Liver (tissue), 9 donors: ENCODE measurements around the gene MAP3K12. TPM values are rescaled to one million over a fixed set of nuclear protein-coding genes. Genes with fewer than 3 reads are reported as not detected.
A peak's percentile ranks its signal among the peaks of the same experiment; 100 is the strongest.

Experiments used
- DNase-seq: peaks from one replicate; pipeline ENCODE4 v3.0.0-alpha.2; 2017; ENCODE audit warnings: low spot score
- H3K27ac ChIP-seq, 2 donors: one replicate each; pipeline ENCODE4 v1.7.0; 2013; ENCODE audit warnings: inconsistent platforms in 2 of 2, low read length in 2 of 2, control low read depth in 1 of 2, low read depth in 1 of 2, mild to moderate bottlenecking in 1 of 2
- H3K27me3 ChIP-seq, 4 donors: one replicate each; pipeline versions ENCODE4 v1.6.1 to v1.7.0; 2013; ENCODE audit warnings: low read length in 3 of 4, inconsistent platforms in 1 of 4, mild to moderate bottlenecking in 1 of 4, moderate library complexity in 1 of 4; ENCODE audit not compliant: control insufficient read depth in 4 of 4, insufficient read depth in 4 of 4
- H3K36me3 ChIP-seq, 4 donors: one replicate each; pipeline versions ENCODE4 v1.6.1 to v1.7.0; 2013; ENCODE audit warnings: low read length in 3 of 4, mild to moderate bottlenecking in 3 of 4, low read depth in 1 of 4, moderate library complexity in 1 of 4; ENCODE audit not compliant: control insufficient read depth in 4 of 4, insufficient read depth in 3 of 4
- H3K4me1 ChIP-seq, 4 donors: one replicate each; pipeline versions ENCODE4 v1.6.1 to v1.7.0; 2013; ENCODE audit warnings: low read length in 3 of 4, mild to moderate bottlenecking in 3 of 4, moderate library complexity in 1 of 4; ENCODE audit not compliant: control insufficient read depth in 4 of 4, insufficient read depth in 4 of 4
- H3K4me3 ChIP-seq, 3 donors: one replicate each; pipeline versions ENCODE4 v1.6.1 to v1.7.0; 2013; ENCODE audit warnings: low read length in 3 of 3, control low read depth in 1 of 3, low read depth in 1 of 3, mild to moderate bottlenecking in 1 of 3
- H3K9ac ChIP-seq, 2 donors: one replicate each; pipeline ENCODE4 v1.7.0; 2013; ENCODE audit warnings: low read length in 2 of 2, mild to moderate bottlenecking in 2 of 2, moderate library complexity in 2 of 2, control low read depth in 1 of 2, low read depth in 1 of 2
- H3K9me3 ChIP-seq, 4 donors: one replicate each; pipeline versions ENCODE4 v1.6.1 to v1.7.0; 2013; ENCODE audit warnings: low read length in 3 of 4; ENCODE audit not compliant: control insufficient read depth in 4 of 4
- EGR1 ChIP-seq, 2 donors: IDR thresholded peaks; 2 replicates each; pipeline ENCODE4 v1.6.1; 2016 to 2018; ENCODE audit warnings: antibody characterized with exemption in 2 of 2, low read depth in 2 of 2
- FOXA1 ChIP-seq: IDR thresholded peaks from 2 replicates; pipeline ENCODE4 v1.6.1; 2016; ENCODE audit warnings: antibody characterized with exemption
- FOXA2 ChIP-seq: IDR thresholded peaks from 2 replicates; pipeline ENCODE4 v1.6.1; 2016; ENCODE audit warnings: antibody characterized with exemption
- GABPA ChIP-seq, 2 donors: IDR thresholded peaks in 1 of 2; conservative IDR thresholded peaks in 1 of 2; 2 replicates each; pipeline ENCODE4 v1.6.1; 2016; ENCODE audit warnings: antibody characterized with exemption in 2 of 2, mild to moderate bottlenecking in 1 of 2, moderate library complexity in 1 of 2
- HNF4A ChIP-seq, 2 donors: conservative IDR thresholded peaks; 2 replicates each; pipeline ENCODE4 v1.6.1; 2016; ENCODE audit warnings: antibody characterized with exemption in 2 of 2, mild to moderate bottlenecking in 2 of 2
- HNF4G ChIP-seq: IDR thresholded peaks from 2 replicates; pipeline ENCODE4 v1.6.1; 2016; ENCODE audit warnings: antibody characterized with exemption
- JUND ChIP-seq, 2 donors: IDR thresholded peaks; 2 replicates each; pipeline ENCODE4 v1.6.1; 2016; ENCODE audit warnings: antibody characterized with exemption in 2 of 2
- NR2F2 ChIP-seq: IDR thresholded peaks from 2 replicates; pipeline ENCODE4 v1.6.1; 2016; ENCODE audit warnings: antibody characterized with exemption
- RAD21 ChIP-seq, 2 donors: IDR thresholded peaks; 2 replicates each; pipeline ENCODE4 v1.6.1; 2016; ENCODE audit warnings: antibody characterized with exemption in 2 of 2, mild to moderate bottlenecking in 2 of 2
- RXRA ChIP-seq, 2 donors: IDR thresholded peaks; 2 replicates each; pipeline ENCODE4 v1.6.1; 2017 to 2018; ENCODE audit warnings: antibody characterized with exemption in 2 of 2, mild to moderate bottlenecking in 1 of 2
- SP1 ChIP-seq: IDR thresholded peaks from 2 replicates; pipeline ENCODE4 v1.6.1; 2018; ENCODE audit warnings: antibody characterized with exemption, mild to moderate bottlenecking
- TAF1 ChIP-seq: conservative IDR thresholded peaks from 2 replicates; pipeline ENCODE4 v1.6.1; 2016; ENCODE audit warnings: antibody characterized with exemption, mild to moderate bottlenecking
- WGBS: extraction: QIAGEN DNeasy Blood & Tissue Kit; methylation state at CpG from one replicate; pipeline ENCODE4 v1.1.7; 2013; 5-methylcytosine and 5-hydroxymethylcytosine counted together
- polyA plus RNA-seq, 2 donors: library from polyadenylated mRNA; stranded (reverse) in 1 of 2; unstranded in 1 of 2; fragments of 200-250 nt in 1 of 2; fragments of >200 nt in 1 of 2; fragmentation: Nextera tagmentation in 1 of 2; extraction: Ambion mirVana in 1 of 2; gene quantifications; one replicate each; pipeline versions ENCODE4 v1.2.1 to v1.2.3, GENCODE V29; 2013 to 2015
- total RNA-seq, 2 donors: library from RNA; depleted of rRNA; stranded (reverse); fragments of >200 nt; gene quantifications; one replicate each; pipeline ENCODE4 v1.2.3, GENCODE V29; 2014
- TF ChIP-seq, protein P1 (sequence below): fragments of 150-350 bp; IDR thresholded peaks from 2 replicates; pipeline ENCODE4 v1.5.1; 2017; ENCODE audit warnings: improper control_type of control experiment, low read depth, low read length; ENCODE audit not compliant: missing input control
- TF ChIP-seq, protein P2 (sequence below): IDR thresholded peaks from 2 replicates; pipeline ENCODE4 v1.6.1; 2016; ENCODE audit warnings: antibody characterized with exemption
- TF ChIP-seq, protein P3 (sequence below): IDR thresholded peaks from 2 replicates; pipeline ENCODE4 v1.6.1; 2016; ENCODE audit warnings: antibody characterized with exemption
- TF ChIP-seq, protein P4 (sequence below): IDR thresholded peaks from 2 replicates; pipeline ENCODE4 v1.6.1; 2016; ENCODE audit warnings: antibody characterized with exemption
- donor health status: healthy.
- donor health status: healthy.
- donor health status: healthy.
- donor health status: healthy.
- donor health status: healthy.

Gene MAP3K12
- total and polyA plus RNA-seq, 4 donors, result 0.53 to 2.4 (median 1.5) TPM

DNA sequence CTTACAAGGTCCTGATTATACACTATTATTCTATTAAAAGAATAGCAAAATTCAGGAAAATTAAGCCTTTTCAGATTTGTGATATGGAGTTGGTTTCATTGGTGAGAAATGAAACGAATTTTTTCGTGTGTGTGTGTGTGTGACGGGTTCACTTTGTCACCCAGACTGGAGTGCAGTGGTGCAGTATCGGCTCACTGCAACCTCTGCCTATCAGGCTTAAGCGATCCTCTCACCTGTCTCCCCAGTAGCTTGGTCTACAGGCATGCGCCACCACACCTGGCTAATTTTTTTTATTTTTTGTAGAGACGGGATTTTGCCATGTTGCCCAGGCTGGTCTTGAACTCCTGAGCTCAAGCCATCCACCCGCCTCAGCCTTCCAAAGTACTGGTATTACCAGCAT is 37.7 kb downstream of the MAP3K12 start:
- Histone ChIP-seq H3K9me3 (no peaks in the 10 kb centered on the region), H3K27ac (no peak overlapping the region), H3K4me1 (peaks cover 0 to 6% (median 6%) of the 10 kb centered on the region in 4 donors), H3K4me3 (no peak overlapping the region), H3K9ac (no peak overlapping the region), H3K27me3 (no peaks in the 10 kb centered on the region), H3K36me3 (peaks cover 35 to 99% (median 92%) of the 10 kb centered on the region in 4 donors)
- no peak for DNase-seq
- TF ChIP-seq JUND (IDR thresholded peaks at IDR 0.05) (no peak), HNF4A (conservative IDR thresholded peaks at IDR 0.05) (no peak), GABPA (IDR thresholded peaks at IDR 0.05 in 1 of 2, conservative IDR thresholded peaks at IDR 0.05 in 1 of 2) (no peak), SP1 (no peak), NR2F2 (no peak), FOXA1 (no peak), HNF4G (no peak), FOXA2 (no peak)
- TF ChIP-seq, protein P1, sequence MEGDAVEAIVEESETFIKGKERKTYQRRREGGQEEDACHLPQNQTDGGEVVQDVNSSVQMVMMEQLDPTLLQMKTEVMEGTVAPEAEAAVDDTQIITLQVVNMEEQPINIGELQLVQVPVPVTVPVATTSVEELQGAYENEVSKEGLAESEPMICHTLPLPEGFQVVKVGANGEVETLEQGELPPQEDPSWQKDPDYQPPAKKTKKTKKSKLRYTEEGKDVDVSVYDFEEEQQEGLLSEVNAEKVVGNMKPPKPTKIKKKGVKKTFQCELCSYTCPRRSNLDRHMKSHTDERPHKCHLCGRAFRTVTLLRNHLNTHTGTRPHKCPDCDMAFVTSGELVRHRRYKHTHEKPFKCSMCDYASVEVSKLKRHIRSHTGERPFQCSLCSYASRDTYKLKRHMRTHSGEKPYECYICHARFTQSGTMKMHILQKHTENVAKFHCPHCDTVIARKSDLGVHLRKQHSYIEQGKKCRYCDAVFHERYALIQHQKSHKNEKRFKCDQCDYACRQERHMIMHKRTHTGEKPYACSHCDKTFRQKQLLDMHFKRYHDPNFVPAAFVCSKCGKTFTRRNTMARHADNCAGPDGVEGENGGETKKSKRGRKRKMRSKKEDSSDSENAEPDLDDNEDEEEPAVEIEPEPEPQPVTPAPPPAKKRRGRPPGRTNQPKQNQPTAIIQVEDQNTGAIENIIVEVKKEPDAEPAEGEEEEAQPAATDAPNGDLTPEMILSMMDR, result no peak
- TF ChIP-seq, protein P2, sequence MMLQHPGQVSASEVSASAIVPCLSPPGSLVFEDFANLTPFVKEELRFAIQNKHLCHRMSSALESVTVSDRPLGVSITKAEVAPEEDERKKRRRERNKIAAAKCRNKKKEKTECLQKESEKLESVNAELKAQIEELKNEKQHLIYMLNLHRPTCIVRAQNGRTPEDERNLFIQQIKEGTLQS, result no peak
- TF ChIP-seq, protein P3, sequence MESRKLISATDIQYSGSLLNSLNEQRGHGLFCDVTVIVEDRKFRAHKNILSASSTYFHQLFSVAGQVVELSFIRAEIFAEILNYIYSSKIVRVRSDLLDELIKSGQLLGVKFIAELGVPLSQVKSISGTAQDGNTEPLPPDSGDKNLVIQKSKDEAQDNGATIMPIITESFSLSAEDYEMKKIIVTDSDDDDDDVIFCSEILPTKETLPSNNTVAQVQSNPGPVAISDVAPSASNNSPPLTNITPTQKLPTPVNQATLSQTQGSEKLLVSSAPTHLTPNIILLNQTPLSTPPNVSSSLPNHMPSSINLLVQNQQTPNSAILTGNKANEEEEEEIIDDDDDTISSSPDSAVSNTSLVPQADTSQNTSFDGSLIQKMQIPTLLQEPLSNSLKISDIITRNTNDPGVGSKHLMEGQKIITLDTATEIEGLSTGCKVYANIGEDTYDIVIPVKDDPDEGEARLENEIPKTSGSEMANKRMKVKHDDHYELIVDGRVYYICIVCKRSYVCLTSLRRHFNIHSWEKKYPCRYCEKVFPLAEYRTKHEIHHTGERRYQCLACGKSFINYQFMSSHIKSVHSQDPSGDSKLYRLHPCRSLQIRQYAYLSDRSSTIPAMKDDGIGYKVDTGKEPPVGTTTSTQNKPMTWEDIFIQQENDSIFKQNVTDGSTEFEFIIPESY, result no peak
- TF ChIP-seq, protein P4, sequence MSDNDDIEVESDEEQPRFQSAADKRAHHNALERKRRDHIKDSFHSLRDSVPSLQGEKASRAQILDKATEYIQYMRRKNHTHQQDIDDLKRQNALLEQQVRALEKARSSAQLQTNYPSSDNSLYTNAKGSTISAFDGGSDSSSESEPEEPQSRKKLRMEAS, result no peak
- 86% methylated on average over 8 of the region's 8 CpGs for WGBS

DNA sequence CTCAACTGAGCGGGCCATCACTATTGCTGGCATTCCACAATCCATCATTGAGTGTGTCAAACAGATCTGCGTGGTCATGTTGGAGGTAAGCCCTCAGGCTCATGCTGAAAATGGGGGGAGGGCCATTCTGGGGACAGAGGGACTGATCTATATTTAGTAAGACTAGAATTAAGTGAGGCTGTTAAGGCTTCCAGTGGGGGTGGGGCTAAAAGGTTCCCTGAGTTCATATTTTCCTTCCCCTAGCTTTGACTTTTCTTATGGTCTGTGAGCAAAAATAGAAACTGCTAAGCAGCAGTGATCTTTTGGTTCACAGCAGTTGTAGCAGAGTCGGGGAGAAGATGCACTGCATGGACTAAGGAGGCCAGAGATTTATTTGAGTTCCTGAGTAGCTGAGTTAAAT is 38.2 kb downstream of the MAP3K12 start:
- TF ChIP-seq RXRA (IDR thresholded peaks at IDR 0.05) (peak in 1 of 2 donors; percentile 8), EGR1 (IDR thresholded peaks at IDR 0.05; ENCODE audit: low read depth in 2 of 2) (no peak)
- no peaks in the 10 kb centered on the region for H3K9me3 ChIP-seq
- no peak overlapping the region for H3K27ac ChIP-seq
- no peak overlapping the region for H3K9ac ChIP-seq
- no peaks in the 10 kb centered on the region for H3K27me3 ChIP-seq
- H3K4me3 ChIP-seq, result no peak overlapping the region
- H3K4me1 ChIP-seq, result peaks cover 0 to 6% (median 6%) of the 10 kb centered on the region in 4 donors
- peaks cover 37 to 97% (median 92%) of the 10 kb centered on the region in 4 donors for H3K36me3 ChIP-seq
- DNase-seq, result no peak
- 80% methylated on average over 3 of the region's 3 CpGs for WGBS

DNA sequence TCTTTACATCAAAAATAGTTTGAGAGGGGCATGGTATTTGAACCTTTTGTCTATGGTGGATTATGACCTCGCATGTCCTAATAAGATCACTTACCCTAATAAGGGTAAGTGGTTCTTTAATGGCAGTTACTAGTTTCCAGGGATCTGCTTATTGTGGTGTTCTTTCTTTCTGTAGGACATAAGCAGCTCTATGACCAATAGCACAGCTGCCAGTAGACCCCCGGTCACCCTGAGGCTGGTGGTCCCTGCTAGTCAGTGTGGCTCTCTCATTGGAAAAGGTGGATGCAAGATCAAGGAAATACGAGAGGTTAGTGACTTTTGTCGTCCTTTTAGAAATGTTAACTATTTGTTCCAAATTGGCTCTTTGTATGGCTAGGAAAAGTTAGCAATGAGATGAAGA is 40.2 kb downstream of the MAP3K12 start:
- DNase-seq, result no peak
- no peaks in the 10 kb centered on the region for H3K27me3 ChIP-seq
- no peak overlapping the region for H3K9ac ChIP-seq
- H3K9me3 ChIP-seq, result no peaks in the 10 kb centered on the region
- H3K4me1 ChIP-seq, result peaks cover 0 to 14% (median 10%) of the 10 kb centered on the region in 4 donors
- no peak overlapping the region for H3K27ac ChIP-seq
- peaks cover 37 to 97% (median 94%) of the 10 kb centered on the region in 4 donors for H3K36me3 ChIP-seq
- 74% methylated on average over 4 of the region's 4 CpGs for WGBS
- no peak overlapping the region for H3K4me3 ChIP-seq
- TF ChIP-seq SP1, result no peak
- no peak for TF ChIP-seq FOXA2
- TF ChIP-seq EGR1 (IDR thresholded peaks at IDR 0.05; ENCODE audit: low read depth in 2 of 2), result no peak
- TF ChIP-seq GABPA (IDR thresholded peaks at IDR 0.05 in 1 of 2, conservative IDR thresholded peaks at IDR 0.05 in 1 of 2), result no peak
- TF ChIP-seq RAD21 (IDR thresholded peaks at IDR 0.05), result no peak
- no peak for TF ChIP-seq TAF1
- TF ChIP-seq NR2F2, result no peak
- TF ChIP-seq, protein P4, result no peak
- TF ChIP-seq, protein P1, result no peak
- TF ChIP-seq HNF4A (conservative IDR thresholded peaks at IDR 0.05), result no peak
- TF ChIP-seq FOXA1, result no peak
- TF ChIP-seq, protein P3, result no peak
